Breast epithelium (tissue), 4 donors: ENCODE measurements around the gene ECT2L. TPM values are rescaled to one million over a fixed set of nuclear protein-coding genes. Genes with fewer than 3 reads are reported as not detected.

Source experiments
- DNase-seq, 2 donors: peaks; one replicate each; pipeline ENCODE4 v3.0.0-alpha.2; 2019; ENCODE audit warnings: low spot score in 2 of 2
- H3K27ac ChIP-seq, 2 donors: fragments of 200-600 bp; sonication (generic) in 1 of 2; one replicate each; pipeline ENCODE4 v1.5.1; 2016 to 2019; ENCODE audit warnings: mild to moderate bottlenecking in 1 of 2
- H3K27me3 ChIP-seq, 2 donors: fragments of 200-600 bp; sonication (generic) in 1 of 2; one replicate each; pipeline versions ENCODE4 v1.5.1 to v1.6.0; 2017 to 2019; ENCODE audit warnings: control low read depth in 1 of 2, mild to moderate bottlenecking in 1 of 2
- H3K36me3 ChIP-seq: fragments of 200-600 bp; one replicate; pipeline ENCODE4 v1.5.1; 2019
- H3K4me1 ChIP-seq, 2 donors: fragments of 200-600 bp; sonication (generic); one replicate each; pipeline ENCODE4 v1.5.1; 2016 to 2019; ENCODE audit warnings: control low read depth in 1 of 2
- H3K4me3 ChIP-seq, 3 donors: fragments of 200-600 bp; sonication (generic); 1 replicate in 2 of 3; 2 replicates in 1 of 3; pipeline ENCODE4 v1.5.1; 2016 to 2019; ENCODE audit warnings: mild to moderate bottlenecking in 3 of 3, moderate library complexity in 2 of 3
- H3K9me3 ChIP-seq, 2 donors: fragments of 200-600 bp; sonication (generic) in 1 of 2; one replicate each; pipeline ENCODE4 v1.5.1; 2016 to 2019; ENCODE audit warnings: control low read depth in 1 of 2
- CTCF ChIP-seq, 3 donors: fragments of 450-650 bp; IDR thresholded peaks; one replicate each; pipeline ENCODE4 v1.5.1; 2016 to 2017; ENCODE audit warnings: antibody characterized with exemption in 3 of 3, mild to moderate bottlenecking in 3 of 3, moderate library complexity in 3 of 3
- POLR2A ChIP-seq: fragments of 450-650 bp; IDR thresholded peaks from one replicate; pipeline ENCODE4 v1.6.1; 2016; ENCODE audit warnings: antibody characterized with exemption, mild to moderate bottlenecking, moderate library complexity
- POLR2AphosphoS5 ChIP-seq, 3 donors: sonication (generic); formaldehyde crosslinking; IDR thresholded peaks; one replicate each; pipeline ENCODE4 v1.6.1; 2017; ENCODE audit warnings: antibody characterized with exemption in 3 of 3
- intact Hi-C: fragments of 100-400 bp; cut with DNase I; formaldehyde crosslinking; loops from one replicate; pipeline ENCODE4 v1.15.1; 2023; ENCODE audit warnings: low total_unique reads
- total RNA-seq, 3 donors: library from RNA; depleted of rRNA; stranded (reverse); fragments of >200 nt; gene quantifications; one replicate each; pipeline ENCODE4 v1.1.0, GENCODE V29; 2016

The ECT2L gene
- total RNA-seq, 3 donors from 2014 or later = 0.15 to 0.33 (median 0.16) TPM

GRCh38 chr6:138837246-138837645 is 41.4 kb downstream of the ECT2L start:
- Histone ChIP-seq H3K27me3 (no peaks in the 10 kb centered on the region), H3K4me1 (no peaks in the 10 kb centered on the region), H3K4me3 (no peak overlapping the region), H3K27ac (no peak overlapping the region), H3K9me3 (no peaks in the 10 kb centered on the region), H3K36me3 (no peaks in the 10 kb centered on the region)
- TF ChIP-seq CTCF (IDR thresholded peaks at IDR 0.05) = no peak
- intact Hi-C loops = no loop called here
- no peak for DNase-seq

- no peaks in the 10 kb centered on the region for H3K27me3 ChIP-seq
- H3K27ac ChIP-seq = no peak overlapping the region
- H3K4me3 ChIP-seq = no peak overlapping the region
- H3K36me3 ChIP-seq = no peaks in the 10 kb centered on the region
- no peaks in the 10 kb centered on the region for H3K4me1 ChIP-seq
- intact Hi-C loops = no loop called here
- DNase-seq = no peak
- no peaks in the 10 kb centered on the region for H3K9me3 ChIP-seq
- TF ChIP-seq POLR2A (no peak), POLR2AphosphoS5 (IDR thresholded peaks at IDR 0.05) (no peak), CTCF (IDR thresholded peaks at IDR 0.05) (no peak)
Observed at GRCh38 chr6:138844192-138844591, 48.3 kb downstream of the ECT2L start.

- no peak for TF ChIP-seq POLR2AphosphoS5 (IDR thresholded peaks at IDR 0.05)
- no peak for TF ChIP-seq CTCF (IDR thresholded peaks at IDR 0.05)
- no peak for TF ChIP-seq POLR2A
- no peaks in the 10 kb centered on the region for H3K27me3 ChIP-seq
- intact Hi-C loops = no loop called here
- H3K27ac ChIP-seq = no peak overlapping the region
- H3K9me3 ChIP-seq = no peaks in the 10 kb centered on the region
- no peaks in the 10 kb centered on the region for H3K36me3 ChIP-seq
- DNase-seq = no peak
- no peaks in the 10 kb centered on the region for H3K4me1 ChIP-seq
- no peak overlapping the region for H3K4me3 ChIP-seq
Observed at GRCh38 chr6:138847884-138848283, 52.0 kb downstream of the ECT2L start.

- Histone ChIP-seq H3K4me1 (no peaks in the 10 kb centered on the region), H3K27ac (no peak overlapping the region), H3K36me3 (no peaks in the 10 kb centered on the region), H3K9me3 (no peaks in the 10 kb centered on the region), H3K27me3 (no peaks in the 10 kb centered on the region), H3K4me3 (no peak overlapping the region)
- no peak for DNase-seq
- intact Hi-C loops = no loop called here
- no peak for TF ChIP-seq CTCF (IDR thresholded peaks at IDR 0.05)
- TF ChIP-seq POLR2A = no peak
- TF ChIP-seq POLR2AphosphoS5 (IDR thresholded peaks at IDR 0.05) = no peak
Observed at GRCh38 chr6:138848461-138848860, 52.6 kb downstream of the ECT2L start.

- Histone ChIP-seq H3K4me3 (no peak overlapping the region), H3K9me3 (no peaks in the 10 kb centered on the region), H3K27me3 (no peaks in the 10 kb centered on the region), H3K27ac (no peak overlapping the region), H3K36me3 (no peaks in the 10 kb centered on the region), H3K4me1 (no peaks in the 10 kb centered on the region)
- no peak for TF ChIP-seq POLR2AphosphoS5 (IDR thresholded peaks at IDR 0.05)
- no peak for TF ChIP-seq CTCF (IDR thresholded peaks at IDR 0.05)
- no peak for TF ChIP-seq POLR2A
- intact Hi-C loops = no loop called here
- no peak for DNase-seq
Observed at GRCh38 chr6:138849791-138850190, 53.9 kb downstream of the ECT2L start.
